NCI-H82 (cell line): ENCODE measurements around the gene PLA2G12A.

Experiments used
- DNase-seq: peaks from one replicate; lab custom pipeline; 2025; lab: John Stamatoyannopoulos, UW

The PLA2G12A gene

DNA sequence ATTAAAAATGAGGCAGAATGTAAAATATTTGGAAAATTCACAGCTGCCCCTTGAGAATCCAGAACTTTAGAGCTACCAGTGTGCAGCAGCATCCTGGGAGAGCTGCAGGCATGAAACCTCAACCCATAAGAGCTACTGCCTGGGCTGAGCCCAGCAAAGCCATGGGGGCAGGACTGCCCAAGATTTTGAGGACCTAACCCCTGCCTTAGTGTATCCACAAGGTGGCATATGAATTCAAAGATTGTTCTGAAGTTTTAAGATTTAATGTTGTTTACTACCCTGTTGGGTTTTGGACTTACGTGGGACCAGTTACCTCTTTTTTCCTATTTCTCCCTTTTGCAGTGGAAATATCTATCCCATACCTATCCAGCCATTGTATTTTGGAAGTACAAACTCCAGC is 53.0 kb downstream of the PLA2G12A start:
- DNase-seq, result no peak

DNA sequence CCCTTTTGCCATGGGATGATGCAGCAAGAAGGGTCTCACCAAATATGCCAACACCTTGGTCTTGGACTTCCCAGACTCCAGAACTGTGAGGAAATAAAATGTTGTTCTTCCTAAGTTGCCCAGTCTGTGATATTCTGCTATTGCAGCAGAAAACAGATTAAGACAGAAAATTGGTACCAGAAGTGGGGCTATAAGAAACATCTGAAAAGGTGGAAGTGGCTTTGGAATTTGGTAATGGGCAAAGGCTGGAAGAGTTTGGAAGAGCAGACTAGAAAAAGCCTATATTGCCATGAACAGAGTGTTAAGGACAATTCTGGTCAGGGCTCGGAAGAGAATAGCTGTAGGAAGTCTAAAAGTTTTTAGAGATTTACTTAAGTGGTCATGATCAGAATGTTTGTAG is 54.0 kb downstream of the PLA2G12A start:
- no peak for DNase-seq

DNA sequence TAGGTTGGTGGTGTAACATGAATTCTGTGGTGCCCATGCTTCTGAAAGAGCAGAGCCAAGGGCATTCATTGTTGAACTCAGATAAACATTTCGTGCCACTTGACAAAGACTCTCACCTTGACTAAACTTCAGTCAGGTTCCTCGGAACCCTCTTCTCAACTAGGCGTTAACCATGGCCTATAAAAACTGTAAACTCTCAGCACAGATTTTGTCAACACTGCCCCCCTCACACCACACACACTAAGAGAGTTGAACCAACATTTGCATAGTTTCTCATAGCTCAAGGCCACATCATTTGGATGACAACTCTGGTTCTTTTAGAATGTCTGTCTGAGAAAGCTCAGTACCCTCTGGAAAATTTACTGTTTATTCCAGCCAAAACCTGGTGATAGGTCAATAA is 54.7 kb downstream of the PLA2G12A start:
- no peak for DNase-seq

DNA sequence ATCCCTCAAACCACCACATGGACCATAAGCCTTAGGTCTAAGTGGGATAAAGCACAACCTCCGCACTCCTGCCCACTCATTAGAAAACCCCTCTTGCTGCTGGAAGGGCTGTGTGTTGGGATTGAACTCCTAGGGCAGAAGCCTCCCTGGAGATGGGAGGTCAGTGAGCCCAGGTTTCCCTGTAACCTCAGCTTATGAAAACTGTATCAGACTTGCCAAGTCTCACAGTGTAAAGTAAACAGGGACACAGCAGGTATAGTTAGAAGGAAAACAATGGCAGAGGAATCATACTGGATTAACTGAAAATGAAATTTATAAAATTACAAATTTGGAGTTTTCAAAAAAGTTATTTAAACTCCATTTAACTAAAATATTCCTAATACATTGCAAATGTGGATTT is 56.6 kb downstream of the PLA2G12A start:
- no peak for DNase-seq

DNA sequence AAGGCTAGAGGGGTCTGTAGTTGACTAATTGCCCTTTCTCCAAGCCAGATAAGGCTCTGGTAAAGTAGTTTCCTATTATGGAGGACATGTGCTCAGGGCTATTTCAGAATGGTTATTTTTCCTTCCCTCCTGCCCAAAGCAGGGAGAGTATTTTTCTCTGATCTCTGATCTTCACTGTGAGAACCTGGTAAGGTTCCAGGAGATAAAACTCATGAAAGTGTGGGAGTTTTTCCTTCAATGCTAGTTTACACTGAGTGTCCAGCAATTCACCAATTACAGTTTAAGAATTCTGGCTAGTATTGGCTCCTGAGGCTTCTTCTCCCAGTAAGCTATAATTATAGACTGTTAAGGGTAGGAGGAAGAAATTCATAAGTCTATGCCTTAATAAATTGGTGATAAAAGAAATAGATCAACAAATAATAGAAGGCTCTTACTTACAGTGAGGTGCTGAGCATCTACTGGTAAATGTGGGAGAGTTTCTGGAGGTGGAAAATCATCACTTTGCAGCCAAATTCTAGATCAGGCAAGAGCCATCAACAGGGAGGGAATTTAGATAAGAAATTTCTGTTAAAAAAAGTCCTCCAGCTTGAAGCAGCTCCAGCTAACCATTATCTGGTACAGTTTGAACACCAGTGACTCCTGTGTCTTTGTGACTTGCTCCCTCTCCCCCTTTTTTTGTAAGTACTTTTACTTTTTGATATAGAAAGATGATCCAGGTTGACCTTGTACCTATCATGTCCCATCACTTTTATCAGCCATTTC is 57.5 kb downstream of the PLA2G12A start:
- no peak for DNase-seq

DNA sequence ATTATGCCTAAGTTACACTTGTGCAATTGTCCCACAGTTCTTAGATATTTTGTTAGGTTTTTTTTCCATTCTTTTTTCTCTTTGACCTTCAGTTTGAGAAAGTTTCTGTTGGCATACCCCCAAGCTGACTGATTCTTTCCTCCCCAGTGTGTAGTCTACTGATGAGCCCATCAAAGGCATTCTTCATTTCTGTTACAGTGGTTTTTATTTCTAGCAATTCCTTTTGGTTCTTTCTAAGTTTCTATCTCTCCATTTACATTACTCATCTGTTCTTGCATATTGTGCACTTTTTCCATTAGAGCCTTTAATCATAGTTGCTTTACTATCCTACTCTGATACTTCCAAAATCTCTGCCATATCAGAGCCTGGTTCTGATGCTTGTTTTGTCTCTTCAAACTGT is 58.5 kb downstream of the PLA2G12A start:
- DNase-seq, result no peak

DNA sequence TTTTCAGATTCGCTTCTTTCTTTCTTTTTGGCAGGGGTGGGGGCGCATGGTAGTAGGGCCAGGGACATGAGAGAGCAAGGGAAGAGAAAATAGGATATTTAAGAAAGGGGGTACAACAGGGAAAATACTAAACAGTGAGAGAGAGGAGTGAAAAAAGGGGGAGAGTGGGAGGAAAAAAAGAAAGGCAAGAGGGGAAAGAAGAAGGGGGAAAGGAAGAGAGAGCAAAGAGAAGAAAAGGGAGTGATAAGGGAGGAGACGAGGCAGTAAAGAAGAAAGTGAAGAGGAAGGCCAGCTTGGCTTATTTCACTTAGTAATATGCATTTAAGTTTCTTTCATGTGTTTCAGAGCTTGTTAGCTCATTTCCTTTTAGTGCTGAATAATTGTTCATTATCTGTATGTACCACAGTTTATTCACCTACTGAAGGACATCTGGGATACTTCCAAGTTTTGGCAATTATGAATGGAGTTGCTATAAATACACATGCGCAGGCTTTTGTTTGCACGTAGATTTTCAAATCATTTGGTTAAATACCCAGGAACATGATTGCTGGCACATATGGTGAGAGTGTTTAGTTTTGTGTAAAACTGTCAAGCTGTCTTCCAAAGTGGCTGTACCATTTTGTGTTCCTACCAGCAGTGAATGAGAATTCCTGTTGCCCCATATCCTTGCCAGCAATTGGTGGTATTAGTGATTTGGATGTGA is 63.9 kb downstream of the PLA2G12A start:
- no peak for DNase-seq

DNA sequence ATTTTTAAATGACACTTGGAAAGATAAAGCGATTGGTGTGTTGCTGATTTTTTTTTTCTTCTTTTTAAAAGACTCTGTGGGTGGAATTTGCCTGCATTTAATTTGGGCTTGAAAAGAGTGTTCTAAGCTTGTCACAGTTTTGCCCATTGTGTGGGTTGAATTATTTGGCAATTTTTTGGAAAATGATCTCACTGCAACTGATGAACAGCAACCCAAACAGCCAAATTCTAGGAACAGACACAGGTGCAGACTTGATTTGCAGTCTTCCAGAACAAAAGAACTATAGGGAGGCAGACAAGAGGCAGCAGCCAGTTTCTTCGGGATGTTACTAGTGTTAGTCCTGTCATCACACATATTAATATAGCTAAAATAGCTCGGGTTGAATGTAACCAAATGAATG is 67.1 kb downstream of the PLA2G12A start:
- DNase-seq, result no peak

DNA sequence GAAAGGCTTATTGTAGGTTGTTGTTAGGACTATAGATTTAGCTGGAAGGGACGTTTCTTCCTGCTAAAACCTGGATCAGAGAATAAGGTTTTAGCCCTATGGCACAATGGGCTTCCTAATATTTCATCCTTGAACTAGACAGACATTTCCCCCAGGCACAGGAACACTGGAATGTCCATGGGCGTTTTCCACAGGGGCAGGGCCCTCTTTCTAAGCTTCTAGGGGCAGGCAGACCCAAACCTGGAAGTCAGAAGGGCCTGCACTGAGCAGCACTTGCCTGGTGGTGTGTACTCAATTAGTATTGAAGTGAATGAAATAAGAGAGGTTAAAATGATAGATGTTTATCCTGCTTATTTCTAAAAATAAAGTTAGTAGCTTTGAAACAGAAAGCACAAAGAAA is 67.8 kb downstream of the PLA2G12A start:
- DNase-seq, result no peak
